BE2C (cell line): ENCODE data around the gene TPRA1.

Experiments used
- DNase-seq: peaks from one replicate; pipeline ENCODE4 v3.0.0-alpha.2; 2020
- H3K27me3 ChIP-seq: fragments of 250-450 bp; sonication (Bioruptor Pico); 2 replicates; pipeline ENCODE4 v1.5.1; 2020; ENCODE audit warnings: mild to moderate bottlenecking
- H3K36me3 ChIP-seq: fragments of 250-450 bp; sonication (Bioruptor Pico); 2 replicates; pipeline ENCODE4 v1.5.1; 2020; ENCODE audit warnings: mild to moderate bottlenecking
- H3K4me1 ChIP-seq: fragments of 250-450 bp; sonication (Bioruptor Pico); 2 replicates; pipeline ENCODE4 v1.5.1; 2020
- H3K4me3 ChIP-seq: 2 replicates; pipeline ENCODE4 v1.5.1; 2011; ENCODE audit warnings: low read depth, low read length
- H3K9me3 ChIP-seq: fragments of 250-450 bp; sonication (Bioruptor Pico); 2 replicates; pipeline ENCODE4 v1.5.1; 2020
- CTCF ChIP-seq: IDR thresholded peaks from 2 replicates; pipeline ENCODE4 v1.5.1; 2012; ENCODE audit warnings: mild to moderate bottlenecking, low read depth, low read length

TPRA1 gene

GRCh38 chr3:127618891-127619290 is 28.4 kb upstream of the TPRA1 start:
- Histone ChIP-seq H3K27me3 (no peaks in the 10 kb centered on the region), H3K4me3 (no peak overlapping the region), H3K9me3 (no peaks in the 10 kb centered on the region), H3K4me1 (no peaks in the 10 kb centered on the region), H3K36me3 (peaks cover 91% of the 10 kb centered on the region)
- no peak for DNase-seq
- no peak for TF ChIP-seq CTCF

- no peak for DNase-seq
- Histone ChIP-seq H3K36me3 (peaks cover 99% of the 10 kb centered on the region), H3K9me3 (no peaks in the 10 kb centered on the region), H3K4me1 (no peaks in the 10 kb centered on the region), H3K4me3 (no peak overlapping the region), H3K27me3 (no peaks in the 10 kb centered on the region)
- TF ChIP-seq CTCF: no peak
Measured at GRCh38 chr3:127616836-127617605, 26.5 kb upstream of the TPRA1 start.

GRCh38 chr3:127615631-127616305 is 25.2 kb upstream of the TPRA1 start:
- Histone ChIP-seq H3K36me3 (peaks cover 98% of the 10 kb centered on the region), H3K27me3 (no peaks in the 10 kb centered on the region), H3K9me3 (no peaks in the 10 kb centered on the region), H3K4me3 (no peak overlapping the region), H3K4me1 (no peaks in the 10 kb centered on the region)
- TF ChIP-seq CTCF: no peak
- DNase-seq: no peak

GRCh38 chr3:127614928-127615589 is 24.5 kb upstream of the TPRA1 start:
- TF ChIP-seq CTCF: no peak
- no peaks in the 10 kb centered on the region for H3K9me3 ChIP-seq
- H3K27me3 ChIP-seq: no peaks in the 10 kb centered on the region
- peaks cover 98% of the 10 kb centered on the region for H3K36me3 ChIP-seq
- no peaks in the 10 kb centered on the region for H3K4me1 ChIP-seq
- no peak for DNase-seq
- no peak overlapping the region for H3K4me3 ChIP-seq

GRCh38 chr3:127613406-127613805 is 22.9 kb upstream of the TPRA1 start:
- H3K9me3 ChIP-seq: no peaks in the 10 kb centered on the region
- no peak overlapping the region for H3K4me3 ChIP-seq
- TF ChIP-seq CTCF: no peak
- H3K36me3 ChIP-seq: peaks cover 98% of the 10 kb centered on the region
- no peak for DNase-seq
- H3K27me3 ChIP-seq: no peaks in the 10 kb centered on the region
- no peaks in the 10 kb centered on the region for H3K4me1 ChIP-seq
